GM12878 (cell line): ENCODE results near the gene ATP2A2. TPM values are rescaled to one million over a fixed set of nuclear protein-coding genes. Genes with fewer than 3 reads are reported as not detected.

Experiments used
- ATAC-seq: fragments of 200-7000 bp; cut with Tn5 transposase; 3 replicates; pipeline ENCODE4 v1.9.1; 2020; ENCODE audit warnings: mild to moderate bottlenecking, moderate library complexity
- BruUV-seq: library from RNA; stranded (reverse); fragments of 400-500 nt; replicated peaks from 2 replicates; lab custom pipeline; 2021; lab: Mats Ljungman, UMichigan
- CTCF ChIA-PET: fragments of 300-600 bp; sonication (Branson Sonifier 250); formaldehyde crosslinking; extraction: SDS; loops from one replicate; lab custom pipeline; 2021; ENCODE audit warnings: inconsistent platforms; lab: Yijun Ruan, JAX
- POLR2A ChIA-PET: fragments of 350-600 bp; formaldehyde crosslinking; extraction: SDS; loops from one replicate; lab custom pipeline; 2021; ENCODE audit warnings: inconsistent platforms; lab: Charles Lee
- RAD21 ChIA-PET: fragments of 300-600 bp; sonication (Branson Sonifier 250); formaldehyde crosslinking; loops from one replicate; lab custom pipeline; 2023; ENCODE audit warnings: antibody characterized with exemption; ENCODE audit not compliant: unreplicated experiment; lab: Charles Lee
- SMC1A ChIA-PET: fragments of 300-600 bp; sonication (Branson Sonifier 250); formaldehyde crosslinking; loops from one replicate; lab custom pipeline; 2023; ENCODE audit not compliant: unreplicated experiment, uncharacterized antibody; lab: Charles Lee
- DNase-seq: peaks from one replicate; pipeline ENCODE4 v3.0.0-alpha.2; 2011; ENCODE audit warnings: low read depth, low spot score
- FAIRE-seq: peaks from 3 replicates; lab custom pipeline; 2011; peaks lifted over from hg19 to GRCh38; lab: Jason Lieb, UNC
- H2AFZ ChIP-seq: 2 replicates; pipeline ENCODE4 v1.6.0; 2011; ENCODE audit warnings: low read depth, low read length, control low read depth; ENCODE audit not compliant: control insufficient read depth
- H3K27ac ChIP-seq: 2 replicates; pipeline ENCODE4 v1.5.1; 2011; ENCODE audit warnings: control low read depth; ENCODE audit not compliant: control insufficient read depth, insufficient read depth
- H3K27me3 ChIP-seq, 2 experiments: replicated peaks in 1 of 2; 2 replicates each; pipeline versions ENCODE4 v1.6.0 to v1.6.1; 2011; ENCODE audit warnings: low read length in 1 of 2; ENCODE audit not compliant: control insufficient read depth in 2 of 2, insufficient read depth in 2 of 2
- H3K36me3 ChIP-seq, 2 experiments: 2 replicates each; pipeline ENCODE4 v1.5.1; 2011; ENCODE audit warnings: low read length in 1 of 2; ENCODE audit not compliant: control insufficient read depth in 2 of 2, insufficient read depth in 2 of 2
- H3K4me1 ChIP-seq: 2 replicates; pipeline ENCODE4 v1.6.1; 2011; ENCODE audit warnings: mild to moderate bottlenecking, low read length, moderate library complexity, mixed read lengths; ENCODE audit not compliant: control insufficient read depth, insufficient read depth
- H3K4me2 ChIP-seq: 2 replicates; pipeline ENCODE4 v1.6.0; 2011; ENCODE audit warnings: control low read depth; ENCODE audit not compliant: control insufficient read depth, insufficient read depth
- H3K4me3 ChIP-seq: fragments of 200-600 bp; sonication (generic); 2 replicates; pipeline ENCODE4 v1.5.1; 2016
- H3K79me2 ChIP-seq: 2 replicates; pipeline ENCODE4 v1.6.0; 2011; ENCODE audit warnings: low read length; ENCODE audit not compliant: control insufficient read depth, insufficient read depth
- H3K9ac ChIP-seq: 2 replicates; pipeline ENCODE4 v1.8.0; 2011; ENCODE audit warnings: low read length, control low read depth, mixed read lengths; ENCODE audit not compliant: control insufficient read depth, insufficient read depth
- H3K9me3 ChIP-seq: replicated peaks from 3 replicates; pipeline ENCODE4 v1.5.1; 2011; ENCODE audit warnings: mild to moderate bottlenecking, low read length; ENCODE audit not compliant: control insufficient read depth, insufficient read depth
- H4K20me1 ChIP-seq: 2 replicates; pipeline ENCODE4 v1.6.0; 2011; ENCODE audit not compliant: control insufficient read depth, insufficient read depth
- CHD2 ChIP-seq: IDR thresholded peaks from 2 replicates; pipeline ENCODE4 v1.6.1; 2011; ENCODE audit warnings: low read depth, low read length, improper control_type of control experiment, borderline replicate concordance
- CHD4 ChIP-seq: fragments of 200-600 bp; sonication (generic); IDR thresholded peaks from 2 replicates; pipeline ENCODE4 v1.6.1; 2016; ENCODE audit warnings: mild to moderate bottlenecking
- EZH2 ChIP-seq: IDR thresholded peaks from 2 replicates; pipeline ENCODE4 v1.6.1; 2012; ENCODE audit warnings: low read depth, mild to moderate bottlenecking, control low read depth, inconsistent platforms, low read length, borderline replicate concordance; ENCODE audit not compliant: control insufficient read depth
- MEF2A ChIP-seq: IDR thresholded peaks from 2 replicates; pipeline ENCODE4 v1.6.1; 2011; ENCODE audit warnings: low read depth, mild to moderate bottlenecking, low read length, moderate library complexity; ENCODE audit not compliant: insufficient read depth
- NFYB ChIP-seq: IDR thresholded peaks from 2 replicates; pipeline ENCODE4 v1.6.1; 2011; ENCODE audit warnings: low read depth, mild to moderate bottlenecking, low read length, improper control_type of control experiment, moderate library complexity; ENCODE audit not compliant: insufficient read depth
- NR2F1 ChIP-seq: fragments of 450-650 bp; conservative IDR thresholded peaks from 2 replicates; pipeline ENCODE4 v1.6.1; 2017; ENCODE audit warnings: mild to moderate bottlenecking
- PAX5 ChIP-seq: IDR thresholded peaks from 2 replicates; pipeline ENCODE4 v1.6.1; 2011; ENCODE audit warnings: low read depth, low read length, borderline replicate concordance
- RUNX3 ChIP-seq: IDR thresholded peaks from 2 replicates; pipeline ENCODE4 v1.6.1; 2012; ENCODE audit warnings: low read length, inconsistent platforms
- SIX5 ChIP-seq: IDR thresholded peaks from 2 replicates; pipeline ENCODE4 v1.6.1; 2011; ENCODE audit warnings: mild to moderate bottlenecking, low read depth, low read length, moderate library complexity; ENCODE audit not compliant: severe bottlenecking
- WRNIP1 ChIP-seq: IDR thresholded peaks from 2 replicates; pipeline ENCODE4 v1.6.1; 2011; ENCODE audit warnings: low read depth, low read length, improper control_type of control experiment, borderline replicate concordance
- ZNF207 ChIP-seq: fragments of 450-650 bp; IDR thresholded peaks from 2 replicates; pipeline ENCODE4 v1.6.1; 2014; ENCODE audit warnings: antibody characterized with exemption, mild to moderate bottlenecking, borderline replicate concordance
- ZNF384 ChIP-seq: IDR thresholded peaks from 2 replicates; pipeline ENCODE4 v1.6.1; 2012; ENCODE audit warnings: low read depth, mild to moderate bottlenecking, low read length, improper control_type of control experiment, borderline replicate concordance
- WGBS: methylation state at CpG from one replicate; pipeline ENCODE4 v1.1.6; 2016; ENCODE audit warnings: low lambda C conversion rate; ENCODE audit not compliant: insufficient replicate concordance, insufficient coverage; ENCODE audit errors: missing lambda C conversion rate; 5-methylcytosine and 5-hydroxymethylcytosine counted together
- in situ Hi-C: fragments of 300-500 bp; cut with MboI; formaldehyde crosslinking; loops from 9 replicates; pipeline ENCODE4 v1.14.3; 2018; ENCODE audit warnings: mixed read lengths
- intact Hi-C: fragments of 100-400 bp; cut with micrococcal nuclease; formaldehyde crosslinking; loops from one replicate; pipeline ENCODE4 v1.14.2; 2022; ENCODE audit not compliant: unreplicated experiment
- polyA plus RNA-seq, 11 experiments: library from polyadenylated mRNA; depleted of rRNA in 4 of 11; unstranded in 6 of 11; stranded (reverse) in 5 of 11; fragments of >200 nt; fragmentation: Nextera tagmentation in 4 of 11; fragmentation: Illumina TruSeq in 1 of 11; extraction: Ambion mirVana in 4 of 11; extraction: Trizol in 1 of 11; gene quantifications; 1 replicate in 1 of 11; 2 replicates in 10 of 11; pipeline versions ENCODE4 v1.2.1 to v1.2.3, GENCODE V29; 2011 to 2016; ENCODE audit warnings: inconsistent platforms in 2 of 11, missing spikeins in 2 of 11, low read depth in 1 of 11
- total RNA-seq, 4 experiments: library from RNA; depleted of rRNA in 3 of 4; stranded (reverse); fragments of >200 nt in 3 of 4; fragmentation: Illumina TruSeq in 1 of 4; extraction: Trizol in 1 of 4; gene quantifications; 2 replicates each; pipeline versions ENCODE4 v1.2.1 to v1.2.3, GENCODE V29; 2013 to 2021
- TF ChIP-seq, protein P1 (sequence below): fragments of 450-650 bp; IDR thresholded peaks from 2 replicates; pipeline ENCODE4 v1.6.1; 2017; ENCODE audit warnings: mild to moderate bottlenecking, moderate library complexity
- TF ChIP-seq, protein P2 (sequence below): IDR thresholded peaks from 2 replicates; pipeline ENCODE4 v1.6.1; 2012; ENCODE audit warnings: low read depth, low read length, improper control_type of control experiment
- TF ChIP-seq, protein P3 (sequence below): fragments of 450-650 bp; conservative IDR thresholded peaks from 2 replicates; pipeline ENCODE4 v1.6.1; 2017; ENCODE audit warnings: mild to moderate bottlenecking, moderate library complexity

ATP2A2 gene
- total and polyA plus RNA-seq, 10 of the 15 experiments (the other 5 are each of a cell fraction or from before 2014, with no cell fraction given), result 3.7 to 133 (median 34.4) TPM

DNA sequence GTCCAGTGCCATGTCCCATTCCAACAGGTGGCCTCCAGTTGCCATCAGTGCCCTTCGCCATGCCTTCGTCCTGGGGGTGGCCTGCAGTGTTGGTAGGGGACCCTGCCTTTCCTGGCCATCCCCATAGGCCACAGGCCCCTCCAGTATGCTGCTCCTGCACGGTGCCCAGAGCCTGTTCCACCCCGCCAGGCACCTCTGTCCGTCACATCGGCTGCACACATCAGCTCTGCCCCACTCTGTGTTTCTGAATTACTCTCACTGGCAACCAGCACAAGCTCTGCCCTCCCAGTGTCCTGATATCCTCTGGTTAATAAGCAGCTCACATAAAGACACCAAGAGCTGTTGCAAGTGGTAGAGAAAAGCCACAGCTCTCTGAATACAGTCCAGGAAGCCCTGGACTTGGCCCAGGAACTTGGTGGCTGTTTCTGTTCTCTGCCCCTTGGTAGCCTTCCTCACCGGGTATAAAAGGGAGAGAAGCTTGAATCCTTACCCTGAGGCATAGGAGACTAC is 31.3 kb upstream of the ATP2A2 start:
- CTCF ChIA-PET, result interaction anchor here (1.3 to 1.9 kb wide), 2 partner anchors 29 to 151 kb away, joined by 3 to 6 read pairs; no protein-coding TSS in a partner anchor
- SMC1A ChIA-PET, result no interaction called here
- WGBS, result 55% methylated on average over 6 of the region's 7 CpGs

More for the DNA sequence above, 31.3 kb upstream of the ATP2A2 start:
- POLR2A ChIA-PET, result no interaction called here
- H3K4me2 ChIP-seq, result no peak overlapping the region
- peaks cover 1% of the 10 kb centered on the region; the same call in 1 of the 2 replicates for H3K4me1 ChIP-seq
- FAIRE-seq (no peak), ATAC-seq (peak; percentile 28; the same call in 2 of the 3 replicates)
- no peak overlapping the region for H3K9ac ChIP-seq
- no TSS peak for BruUV-seq
- no peaks in the 10 kb centered on the region for H3K9me3 ChIP-seq
- no peak for TF ChIP-seq ZNF207
- TF ChIP-seq CHD2, result no peak
- TF ChIP-seq ZNF384, result no peak
- TF ChIP-seq PAX5, result no peak
- TF ChIP-seq, protein P1, sequence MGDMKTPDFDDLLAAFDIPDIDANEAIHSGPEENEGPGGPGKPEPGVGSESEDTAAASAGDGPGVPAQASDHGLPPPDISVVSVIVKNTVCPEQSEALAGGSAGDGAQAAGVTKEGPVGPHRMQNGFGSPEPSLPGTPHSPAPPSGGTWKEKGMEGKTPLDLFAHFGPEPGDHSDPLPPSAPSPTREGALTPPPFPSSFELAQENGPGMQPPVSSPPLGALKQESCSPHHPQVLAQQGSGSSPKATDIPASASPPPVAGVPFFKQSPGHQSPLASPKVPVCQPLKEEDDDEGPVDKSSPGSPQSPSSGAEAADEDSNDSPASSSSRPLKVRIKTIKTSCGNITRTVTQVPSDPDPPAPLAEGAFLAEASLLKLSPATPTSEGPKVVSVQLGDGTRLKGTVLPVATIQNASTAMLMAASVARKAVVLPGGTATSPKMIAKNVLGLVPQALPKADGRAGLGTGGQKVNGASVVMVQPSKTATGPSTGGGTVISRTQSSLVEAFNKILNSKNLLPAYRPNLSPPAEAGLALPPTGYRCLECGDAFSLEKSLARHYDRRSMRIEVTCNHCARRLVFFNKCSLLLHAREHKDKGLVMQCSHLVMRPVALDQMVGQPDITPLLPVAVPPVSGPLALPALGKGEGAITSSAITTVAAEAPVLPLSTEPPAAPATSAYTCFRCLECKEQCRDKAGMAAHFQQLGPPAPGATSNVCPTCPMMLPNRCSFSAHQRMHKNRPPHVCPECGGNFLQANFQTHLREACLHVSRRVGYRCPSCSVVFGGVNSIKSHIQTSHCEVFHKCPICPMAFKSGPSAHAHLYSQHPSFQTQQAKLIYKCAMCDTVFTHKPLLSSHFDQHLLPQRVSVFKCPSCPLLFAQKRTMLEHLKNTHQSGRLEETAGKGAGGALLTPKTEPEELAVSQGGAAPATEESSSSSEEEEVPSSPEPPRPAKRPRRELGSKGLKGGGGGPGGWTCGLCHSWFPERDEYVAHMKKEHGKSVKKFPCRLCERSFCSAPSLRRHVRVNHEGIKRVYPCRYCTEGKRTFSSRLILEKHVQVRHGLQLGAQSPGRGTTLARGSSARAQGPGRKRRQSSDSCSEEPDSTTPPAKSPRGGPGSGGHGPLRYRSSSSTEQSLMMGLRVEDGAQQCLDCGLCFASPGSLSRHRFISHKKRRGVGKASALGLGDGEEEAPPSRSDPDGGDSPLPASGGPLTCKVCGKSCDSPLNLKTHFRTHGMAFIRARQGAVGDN, result no peak
- TF ChIP-seq RUNX3, result no peak
- TF ChIP-seq EZH2, result no peak
- TF ChIP-seq MEF2A, result no peak
- TF ChIP-seq NFYB, result no peak
- TF ChIP-seq CHD4, result no peak
- TF ChIP-seq, protein P2, sequence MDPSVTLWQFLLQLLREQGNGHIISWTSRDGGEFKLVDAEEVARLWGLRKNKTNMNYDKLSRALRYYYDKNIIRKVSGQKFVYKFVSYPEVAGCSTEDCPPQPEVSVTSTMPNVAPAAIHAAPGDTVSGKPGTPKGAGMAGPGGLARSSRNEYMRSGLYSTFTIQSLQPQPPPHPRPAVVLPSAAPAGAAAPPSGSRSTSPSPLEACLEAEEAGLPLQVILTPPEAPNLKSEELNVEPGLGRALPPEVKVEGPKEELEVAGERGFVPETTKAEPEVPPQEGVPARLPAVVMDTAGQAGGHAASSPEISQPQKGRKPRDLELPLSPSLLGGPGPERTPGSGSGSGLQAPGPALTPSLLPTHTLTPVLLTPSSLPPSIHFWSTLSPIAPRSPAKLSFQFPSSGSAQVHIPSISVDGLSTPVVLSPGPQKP, result no peak
- TF ChIP-seq NR2F1, result no peak
- no peak for TF ChIP-seq SIX5
- TF ChIP-seq, protein P3, sequence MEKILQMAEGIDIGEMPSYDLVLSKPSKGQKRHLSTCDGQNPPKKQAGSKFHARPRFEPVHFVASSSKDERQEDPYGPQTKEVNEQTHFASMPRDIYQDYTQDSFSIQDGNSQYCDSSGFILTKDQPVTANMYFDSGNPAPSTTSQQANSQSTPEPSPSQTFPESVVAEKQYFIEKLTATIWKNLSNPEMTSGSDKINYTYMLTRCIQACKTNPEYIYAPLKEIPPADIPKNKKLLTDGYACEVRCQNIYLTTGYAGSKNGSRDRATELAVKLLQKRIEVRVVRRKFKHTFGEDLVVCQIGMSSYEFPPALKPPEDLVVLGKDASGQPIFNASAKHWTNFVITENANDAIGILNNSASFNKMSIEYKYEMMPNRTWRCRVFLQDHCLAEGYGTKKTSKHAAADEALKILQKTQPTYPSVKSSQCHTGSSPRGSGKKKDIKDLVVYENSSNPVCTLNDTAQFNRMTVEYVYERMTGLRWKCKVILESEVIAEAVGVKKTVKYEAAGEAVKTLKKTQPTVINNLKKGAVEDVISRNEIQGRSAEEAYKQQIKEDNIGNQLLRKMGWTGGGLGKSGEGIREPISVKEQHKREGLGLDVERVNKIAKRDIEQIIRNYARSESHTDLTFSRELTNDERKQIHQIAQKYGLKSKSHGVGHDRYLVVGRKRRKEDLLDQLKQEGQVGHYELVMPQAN, result no peak
- TF ChIP-seq WRNIP1, result no peak
- TF ChIP-seq, all 136 proteins: peak for 0
- Histone ChIP-seq H3K36me3 (no peaks in the 10 kb centered on the region), H3K4me3 (no peak overlapping the region), H4K20me1 (no peaks in the 10 kb centered on the region), H3K79me2 (no peaks in the 10 kb centered on the region), H3K27me3 (no peaks in the 10 kb centered on the region), H2AFZ (no peak overlapping the region), H3K27ac (no peak overlapping the region)
- intact Hi-C loops, result no loop called here
- peak; percentile 13 for DNase-seq
- RAD21 ChIA-PET, result interaction anchor here (1.5 kb wide), 1 partner anchor 9 kb away, joined by 3 read pairs; no protein-coding TSS in a partner anchor
- in situ Hi-C loops, result no loop called here
